AG04449 (cell line): ENCODE results near the gene RHOU.

ENCODE experiments used
- CTCF ChIA-PET: fragments of 350-600 bp; formaldehyde crosslinking; extraction: SDS; loops from one replicate; lab custom pipeline; 2021; ENCODE audit warnings: antibody characterized with exemption; lab: Yijun Ruan, JAX
- POLR2A ChIA-PET: fragments of 400-600, 350-600 bp; formaldehyde crosslinking; extraction: SDS; loops from one replicate; lab custom pipeline; 2020; ENCODE audit warnings: antibody characterized with exemption, inconsistent platforms; lab: Yijun Ruan, JAX
- DNase-seq: peaks from one replicate; pipeline ENCODE4 v3.0.0-alpha.2; 2010; ENCODE audit warnings: low read depth, low spot score
- H3K4me3 ChIP-seq: 2 replicates; pipeline ENCODE4 v1.5.1; 2011; ENCODE audit warnings: low read depth, mild to moderate bottlenecking, control low read depth, low read length
- CTCF ChIP-seq: IDR thresholded peaks from one replicate; pipeline ENCODE4 v1.5.1; 2011; ENCODE audit warnings: mild to moderate bottlenecking, moderate library complexity, low read length, control low read depth, inconsistent platforms; ENCODE audit not compliant: insufficient read depth; ENCODE audit errors: missing control alignments

RHOU gene

DNA sequence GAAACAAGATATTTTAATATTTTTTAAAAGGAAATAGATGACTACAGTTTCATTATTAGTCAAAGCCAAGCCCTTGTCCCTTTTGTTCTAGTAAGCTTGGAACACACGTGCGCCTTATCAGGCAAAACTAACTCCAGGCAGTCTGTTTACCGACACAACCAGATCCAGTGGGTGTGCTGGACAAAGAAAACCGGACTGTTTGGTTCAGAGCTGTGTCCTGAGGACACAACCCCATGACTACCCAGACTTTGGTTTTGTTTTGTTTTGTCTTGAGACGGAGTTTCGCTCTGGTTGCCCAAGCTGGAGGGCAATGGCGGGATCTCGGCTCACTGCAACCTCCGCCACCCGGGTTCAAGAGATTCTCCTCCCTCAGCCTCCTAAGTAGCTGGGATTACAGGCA lies 13.9 kb upstream of the RHOU start:
- no peak for DNase-seq
- no peak overlapping the region for H3K4me3 ChIP-seq
- POLR2A ChIA-PET = no interaction called here
- no peak for TF ChIP-seq CTCF
- CTCF ChIA-PET = no interaction called here

DNA sequence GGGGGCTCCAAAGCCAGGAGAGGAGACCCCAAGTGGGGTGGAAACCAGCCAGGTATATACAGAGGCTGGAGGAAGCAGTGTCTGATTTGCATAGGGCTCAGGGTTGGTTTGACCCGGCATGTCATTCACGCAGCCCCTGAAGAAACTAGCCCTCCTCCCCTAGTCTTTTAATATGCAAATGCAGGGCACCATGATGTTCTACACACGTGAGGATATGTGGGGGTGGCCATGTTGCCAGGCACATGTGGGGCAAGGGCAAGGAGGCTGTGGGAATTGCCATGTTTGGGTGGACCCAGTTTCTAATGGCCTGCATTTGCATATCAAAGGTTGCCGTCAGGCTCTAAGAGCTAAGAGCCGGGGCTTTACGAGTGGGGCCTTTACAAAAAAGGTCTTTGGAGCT lies 12.0 kb upstream of the RHOU start:
- DNase-seq = no peak
- CTCF ChIA-PET = no interaction called here
- H3K4me3 ChIP-seq = no peak overlapping the region
- no peak for TF ChIP-seq CTCF
- POLR2A ChIA-PET = no interaction called here

GRCh38 chr1:228723921-228724320 lies 11.4 kb upstream of the RHOU start:
- CTCF ChIA-PET = interaction anchor here (1.2 to 1.4 kb wide), 2 partner anchors 12 to 504 kb away, joined by 3 to 5 read pairs; no protein-coding TSS in a partner anchor
- no peak for TF ChIP-seq CTCF
- POLR2A ChIA-PET = interaction anchor here (1.1 kb wide), 1 partner anchor 482 kb away, joined by 3 read pairs; no protein-coding TSS in a partner anchor
- H3K4me3 ChIP-seq = no peak overlapping the region
- no peak for DNase-seq

GRCh38 chr1:228725178-228725577 lies 10.1 kb upstream of the RHOU start:
- TF ChIP-seq CTCF = no peak
- no peak for DNase-seq
- ChIA-PET CTCF (interaction anchor here (1.2 to 1.4 kb wide), 3 partner anchors 11 to 502 kb away, joined by 3 to 5 read pairs (median 3); no protein-coding TSS in a partner anchor), POLR2A (interaction anchor here (1.1 kb wide), 1 partner anchor 480 kb away, joined by 3 read pairs; no protein-coding TSS in a partner anchor)
- H3K4me3 ChIP-seq = no peak overlapping the region

- POLR2A ChIA-PET = no interaction called here
- CTCF ChIA-PET = interaction anchor here (1.5 kb wide), 1 partner anchor 9 kb away, joined by 3 read pairs; no protein-coding TSS in a partner anchor
- H3K4me3 ChIP-seq = no peak overlapping the region
Measured at GRCh38 chr1:228727681-228728171, 7.6 kb upstream of the RHOU start.

More at GRCh38 chr1:228727681-228728171, 7.6 kb upstream of the RHOU start:
- no peak for TF ChIP-seq CTCF
- no peak for DNase-seq
